GM19193 (cell line): ENCODE data around the gene LIF.

Experiments
- POLR2A ChIP-seq: IDR thresholded peaks from 4 replicates; pipeline ENCODE4 v1.6.1; 2011; ENCODE audit not compliant: insufficient read depth, insufficient read length; ENCODE audit errors: extremely low read depth

LIF gene

GRCh38 chr22:30262112-30262511 lies 15.6 kb upstream of the LIF start:
- TF ChIP-seq POLR2A: no peak

GRCh38 chr22:30261134-30261533 lies 14.6 kb upstream of the LIF start:
- no peak for TF ChIP-seq POLR2A

GRCh38 chr22:30260682-30261081 lies 14.1 kb upstream of the LIF start:
- TF ChIP-seq POLR2A: no peak

- no peak for TF ChIP-seq POLR2A
Observed at GRCh38 chr22:30260276-30260675, 13.7 kb upstream of the LIF start.

GRCh38 chr22:30254314-30254713 lies 7.8 kb upstream of the LIF start:
- TF ChIP-seq POLR2A: no peak

- no peak for TF ChIP-seq POLR2A
Observed at GRCh38 chr22:30253205-30253852, 6.8 kb upstream of the LIF start.

GRCh38 chr22:30252411-30253204 lies 6.0 kb upstream of the LIF start:
- TF ChIP-seq POLR2A: no peak

GRCh38 chr22:30251711-30252110 lies 5.2 kb upstream of the LIF start:
- no peak for TF ChIP-seq POLR2A

GRCh38 chr22:30250661-30251267 lies 4.2 kb upstream of the LIF start:
- no peak for TF ChIP-seq POLR2A

GRCh38 chr22:30250039-30250565 lies 3.5 kb upstream of the LIF start:
- no peak for TF ChIP-seq POLR2A

GRCh38 chr22:30249049-30250038 lies 2.8 kb upstream of the LIF start:
- no peak for TF ChIP-seq POLR2A

GRCh38 chr22:30248484-30248883 lies 1.9 kb upstream of the LIF start:
- TF ChIP-seq POLR2A: no peak

GRCh38 chr22:30247974-30248373 lies 1.4 kb upstream of the LIF start:
- TF ChIP-seq POLR2A: no peak

GRCh38 chr22:30247561-30247960 lies 1.0 kb upstream of the LIF start:
- no peak for TF ChIP-seq POLR2A
